ENCODE measurements around the gene TMIGD2. TPM values are rescaled to one million over a fixed set of nuclear protein-coding genes. Genes with fewer than 3 reads are reported as not detected.

The TMIGD2 gene
- total RNA-seq, 1 experiment from 2014 or later = 0.94 TPM

DNA sequence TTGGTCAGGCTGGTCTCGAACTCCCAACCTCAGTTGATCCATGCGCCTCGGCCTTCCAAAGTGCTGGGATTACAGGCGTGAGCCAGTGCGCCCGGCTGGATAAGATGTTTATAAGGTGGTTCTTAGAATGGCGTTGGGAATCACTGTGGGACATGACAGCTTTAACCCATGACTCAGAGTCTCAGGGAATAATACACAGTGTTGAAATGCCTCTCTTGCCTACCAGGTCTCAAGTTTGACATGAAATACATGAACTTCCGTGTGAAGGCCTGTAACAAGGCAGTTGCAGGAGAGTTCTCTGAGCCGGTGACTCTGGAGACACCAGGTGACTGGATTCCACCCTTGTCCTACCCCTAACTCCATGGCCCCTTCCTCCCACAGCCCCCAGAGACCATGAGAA, 14.8 kb upstream of the TMIGD2 start:
- POLR2A ChIA-PET = no interaction called here
- DNase-seq (ENCODE audit: low spot score) (no peak), ATAC-seq (no peak)
- no peak overlapping the region for H3K27ac Mint-ChIP-seq
- H3K36me3 Mint-ChIP-seq = peaks cover 54% of the 10 kb centered on the region
- no peak overlapping the region for H3K4me3 Mint-ChIP-seq
- no peaks in the 10 kb centered on the region for H3K4me1 Mint-ChIP-seq
- peaks cover 32% of the 10 kb centered on the region for H3K9me3 Mint-ChIP-seq
- CTCF ChIA-PET = interaction anchor here (0.5 to 2.2 kb wide), 2 partner anchors 49 to 50 kb away, joined by 3 to 5 read pairs; no protein-coding TSS in a partner anchor
- no peaks in the 10 kb centered on the region; the same call in 1 of the 2 replicates for H3K27me3 Mint-ChIP-seq (ENCODE audit: low read depth)
- TF ChIP-seq ZNF219 (CRISPR knock-in tag; IDR thresholded peaks at IDR 0.05; ENCODE audit: borderline replicate concordance) = no peak
- no peak for TF ChIP-seq E2F4 (CRISPR knock-in tag; IDR thresholded peaks at IDR 0.05; ENCODE audit: borderline replicate concordance, low read depth)

- no peak overlapping the region for H3K4me3 Mint-ChIP-seq
- ChIA-PET CTCF (interaction anchor here (0.6 to 1.7 kb wide), 2 partner anchors 47 to 550 kb away, joined by 3 read pairs; no protein-coding TSS in a partner anchor), POLR2A (interaction anchor here (0.6 to 1.6 kb wide), 3 partner anchors 29 to 51 kb away, joined by 3 to 6 read pairs (median 3); no protein-coding TSS in a partner anchor)
- H3K4me1 Mint-ChIP-seq = no peaks in the 10 kb centered on the region
- peaks cover 11% of the 10 kb centered on the region for H3K9me3 Mint-ChIP-seq
- no peaks in the 10 kb centered on the region; the same call in 1 of the 2 replicates for H3K27me3 Mint-ChIP-seq (ENCODE audit: low read depth)
- no peak overlapping the region for H3K27ac Mint-ChIP-seq
- no peak for ATAC-seq
- no peak for DNase-seq (ENCODE audit: low spot score)
- H3K36me3 Mint-ChIP-seq = peaks cover 53% of the 10 kb centered on the region
- no peak for TF ChIP-seq NR3C1 (CRISPR knock-in tag; conservative IDR thresholded peaks at IDR 0.05; ENCODE audit: low read depth)
- no peak for TF ChIP-seq ZNF416 (CRISPR knock-in tag; IDR thresholded peaks at IDR 0.05)
These were observed 11.8 kb upstream of the TMIGD2 start for GRCh38 chr19:4313847-4314490.

DNA sequence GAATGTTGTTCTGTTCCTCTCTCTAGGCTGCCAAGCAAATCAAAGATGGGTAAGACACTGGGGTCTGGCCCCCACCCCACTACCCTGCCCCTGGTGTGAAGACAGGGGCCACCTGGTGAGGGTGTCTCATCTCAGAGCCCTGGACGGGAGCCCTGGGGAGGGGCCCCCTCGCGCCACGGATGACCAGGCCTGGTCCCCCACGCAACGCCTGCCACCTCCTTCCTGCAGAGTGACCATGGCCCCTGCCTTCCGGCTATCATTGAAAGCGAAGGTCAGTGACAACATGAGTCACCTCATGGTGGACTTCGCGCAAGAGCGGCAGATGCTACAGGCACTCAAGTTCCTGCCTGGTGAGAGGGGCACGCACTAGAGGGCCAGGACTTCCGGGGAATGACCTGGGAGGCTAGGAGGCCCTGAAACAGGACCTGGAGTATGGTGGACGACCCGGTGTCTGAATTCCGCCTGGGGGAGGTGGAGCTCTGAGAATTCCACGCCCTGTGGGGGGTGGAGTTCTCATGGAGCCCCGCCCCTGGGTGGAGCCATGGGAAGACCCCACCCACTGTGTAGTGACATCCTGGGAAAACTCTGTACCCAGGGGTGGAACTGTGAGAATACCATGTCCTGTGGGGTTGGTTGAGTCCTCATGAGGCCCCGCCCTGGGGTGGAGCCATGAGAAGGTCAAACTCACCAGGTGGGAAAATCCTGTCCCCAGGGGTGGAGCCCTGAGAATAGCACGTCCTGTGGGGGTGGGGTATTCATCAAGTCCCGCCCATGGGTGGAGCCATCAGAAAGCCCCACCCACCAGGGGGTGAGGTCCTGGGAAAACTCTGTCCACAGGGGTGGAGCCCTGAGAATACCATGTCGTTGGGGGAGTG, 8.3 kb upstream of the TMIGD2 start:
- Mint-ChIP-seq H3K27me3 (ENCODE audit: low read depth) (no peaks in the 10 kb centered on the region), H3K9me3 (no peaks in the 10 kb centered on the region), H3K4me3 (no peak overlapping the region), H3K4me1 (no peaks in the 10 kb centered on the region), H3K36me3 (peaks cover 54% of the 10 kb centered on the region), H3K27ac (no peak overlapping the region)
- POLR2A ChIA-PET = interaction anchor here (0.6 kb wide), 1 partner anchor 10 kb away, joined by 3 read pairs; no protein-coding TSS in a partner anchor
- CTCF ChIA-PET = interaction anchor here (0.6 to 1.0 kb wide), 3 partner anchors 33 to 102 kb away, joined by 3 to 9 read pairs (median 3); no protein-coding TSS in a partner anchor
- ATAC-seq (peak; percentile 90), DNase-seq (ENCODE audit: low spot score) (peak; percentile 79)
- TF ChIP-seq GABPB1 (CRISPR knock-in tag; IDR thresholded peaks at IDR 0.05) (peak; percentile 67), SP1 (CRISPR knock-in tag; conservative IDR thresholded peaks at IDR 0.05) (no peak)

- H3K4me1 Mint-ChIP-seq = peaks cover 17% of the 10 kb centered on the region
- H3K36me3 Mint-ChIP-seq = peaks cover 37% of the 10 kb centered on the region
- H3K27me3 Mint-ChIP-seq (ENCODE audit: low read depth) = peaks cover under 1% of the 10 kb centered on the region
- peak overlapping the region; percentile 65; the same call in 1 of the 2 replicates for H3K27ac Mint-ChIP-seq
- ChIA-PET POLR2A (no interaction called here), CTCF (interaction anchor here (1.2 to 2.0 kb wide), 8 partner anchors 20 to 166 kb away, joined by 3 to 30 read pairs (median 5); partner anchors contain the start of genes MPND and YJU2)
- TF ChIP-seq CREM (CRISPR knock-in tag; IDR thresholded peaks at IDR 0.05) = no peak
- peak overlapping the region; percentile 67 for H3K4me3 Mint-ChIP-seq
- ATAC-seq (no peak), DNase-seq (ENCODE audit: low spot score) (no peak)
- H3K9me3 Mint-ChIP-seq = no peaks in the 10 kb centered on the region
These were observed 3.5 kb upstream of the TMIGD2 start for GRCh38 chr19:4305659-4306058.

GRCh38 chr19:4305257-4305612, 3.0 kb upstream of the TMIGD2 start:
- H3K27me3 Mint-ChIP-seq (ENCODE audit: low read depth) = peaks cover 3% of the 10 kb centered on the region
- DNase-seq (ENCODE audit: low spot score) = no peak
- H3K27ac Mint-ChIP-seq = no peak overlapping the region
- ChIA-PET POLR2A (no interaction called here), CTCF (interaction anchor here (1.2 to 2.0 kb wide), 6 partner anchors 20 to 165 kb away, joined by 3 to 30 read pairs (median 5); partner anchors contain the start of genes MPND and YJU2)
- H3K4me3 Mint-ChIP-seq = peak overlapping the region; percentile 67
- no peak for TF ChIP-seq NFYB (CRISPR knock-in tag; conservative IDR thresholded peaks at IDR 0.05; ENCODE audit: low read depth)
- no peak for TF ChIP-seq FOXP1 (CRISPR knock-in tag; IDR thresholded peaks at IDR 0.05; ENCODE audit: borderline replicate concordance)
- TF ChIP-seq ZBTB21 (CRISPR knock-in tag; IDR thresholded peaks at IDR 0.05; ENCODE audit: borderline replicate concordance) = 0 out of 2 replicates have a peak, but pooled peaks have one; percentile 51
- no peak for TF ChIP-seq PREB (CRISPR knock-in tag; IDR thresholded peaks at IDR 0.05; ENCODE audit: borderline replicate concordance)
- no peak for TF ChIP-seq TCF7 (CRISPR knock-in tag; IDR thresholded peaks at IDR 0.05; ENCODE audit: low read depth)
- 0 out of 2 replicates have a peak, but pooled peaks have one; percentile 64 for TF ChIP-seq ZNF138 (CRISPR knock-in tag; conservative IDR thresholded peaks at IDR 0.05)
- no peak for TF ChIP-seq IRF2 (CRISPR knock-in tag; IDR thresholded peaks at IDR 0.05; ENCODE audit: borderline replicate concordance, low read depth)
- H3K36me3 Mint-ChIP-seq = peaks cover 33% of the 10 kb centered on the region
- H3K4me1 Mint-ChIP-seq = peaks cover 17% of the 10 kb centered on the region
- no peaks in the 10 kb centered on the region for H3K9me3 Mint-ChIP-seq
- ATAC-seq = no peak
